ENCODE results near the gene TBKBP1.

TBKBP1 gene

DNA sequence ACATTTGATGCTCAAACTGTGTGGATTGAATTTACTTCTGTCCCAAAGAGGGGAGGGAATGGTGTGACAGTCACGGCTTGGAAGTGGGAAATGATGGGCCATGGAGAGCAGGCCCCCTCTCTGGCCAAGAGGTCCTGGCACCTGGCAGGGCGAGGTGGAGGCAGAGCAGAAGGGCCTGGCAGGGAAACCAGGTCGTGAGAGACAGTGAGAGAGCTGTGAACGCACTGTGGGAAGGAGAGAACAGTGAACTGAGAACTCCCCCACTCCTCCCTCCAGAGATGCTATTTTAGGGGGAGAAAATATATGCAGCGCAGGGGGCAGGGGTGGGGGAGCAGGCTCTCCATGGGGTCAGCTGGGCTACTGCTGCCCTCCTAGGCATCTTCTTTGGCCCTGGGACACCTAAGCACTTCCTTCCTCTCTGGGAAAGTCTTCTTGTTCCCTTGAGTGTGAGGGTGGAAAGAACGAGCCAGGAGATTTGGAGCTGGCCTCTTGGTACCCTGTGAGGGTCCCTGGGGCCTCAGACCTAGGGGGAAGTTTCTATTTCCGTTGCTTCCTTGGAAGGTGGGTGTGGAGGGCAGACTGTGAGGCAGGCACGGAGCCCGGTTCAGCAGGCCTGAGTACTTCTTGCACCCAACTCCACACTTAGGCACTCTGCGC lies 21.8 kb downstream of the TBKBP1 start:
- no peak for DNase-seq (ENCODE audit: low read depth)

GRCh38 chr17:47716375-47716774 lies 22.4 kb downstream of the TBKBP1 start:
- no peak for DNase-seq (ENCODE audit: low read depth)

GRCh38 chr17:47717261-47717697 lies 23.3 kb downstream of the TBKBP1 start:
- no peak for DNase-seq (ENCODE audit: low read depth)

DNA sequence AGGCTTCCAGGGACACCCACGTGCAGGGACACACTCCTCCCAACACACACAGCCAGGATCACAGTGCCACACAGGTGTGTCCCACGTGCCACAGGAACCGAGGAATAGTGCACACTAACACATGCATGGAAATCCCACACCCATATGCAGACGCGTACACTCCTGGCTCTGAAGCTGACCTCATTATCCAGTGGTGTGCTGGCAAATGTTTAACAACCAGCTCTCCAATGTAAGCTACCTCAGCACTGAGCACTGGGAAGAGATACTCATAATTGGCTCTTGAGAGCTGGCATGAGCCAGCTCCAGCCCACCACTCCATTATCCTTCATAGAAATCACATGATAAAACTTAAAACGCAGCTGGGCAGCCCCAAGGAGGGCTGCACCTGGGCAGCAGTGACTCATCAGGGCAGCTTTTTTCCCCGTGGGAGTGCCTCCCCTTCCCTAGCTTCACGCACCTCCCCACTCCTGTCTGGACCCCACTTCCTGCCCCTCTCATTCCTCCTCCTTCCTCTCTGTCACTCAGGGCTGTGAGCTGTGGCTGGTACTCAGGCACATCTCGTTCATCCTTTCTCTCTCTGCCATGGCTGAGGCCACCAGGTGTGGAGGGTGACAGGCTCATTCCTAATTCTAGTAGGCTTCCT lies 24.1 kb downstream of the TBKBP1 start:
- DNase-seq (ENCODE audit: low read depth) = no peak

DNA sequence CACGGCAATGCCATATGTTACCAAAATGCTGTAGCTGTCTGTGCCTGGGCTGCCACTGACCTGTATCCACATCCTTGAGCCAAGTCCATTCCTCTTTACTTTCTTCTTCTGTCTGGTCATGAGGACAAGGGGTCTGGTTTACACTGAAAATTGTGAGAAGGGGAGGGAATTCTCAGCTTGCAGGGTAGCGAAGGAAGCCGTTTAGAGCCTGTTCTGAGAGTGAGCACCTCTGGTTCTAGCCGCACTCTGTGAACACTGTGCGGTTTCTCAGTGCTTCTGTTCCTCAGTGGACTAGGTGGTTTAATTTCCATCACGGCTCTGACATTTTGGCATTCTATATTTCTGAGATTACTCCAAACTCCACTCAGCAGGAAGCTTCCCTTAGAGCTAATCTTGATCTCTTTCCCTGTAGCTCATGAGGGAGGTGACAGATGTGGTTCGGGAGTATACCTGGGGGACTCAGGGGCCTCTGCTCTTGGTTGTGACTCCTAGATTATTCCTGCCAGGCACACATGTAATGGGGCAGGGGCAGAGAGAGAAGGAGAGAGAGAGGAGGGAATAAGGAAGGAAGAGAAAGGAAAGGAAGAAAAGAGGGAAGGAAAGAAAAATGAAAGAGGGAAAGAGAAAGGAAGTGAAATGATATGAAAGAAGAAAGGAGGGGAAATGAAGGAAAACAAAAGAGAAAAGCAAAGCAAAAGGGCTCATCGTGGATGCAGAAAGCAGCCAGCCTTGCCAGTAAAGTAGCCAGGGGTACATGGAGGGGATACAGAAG lies 24.9 kb downstream of the TBKBP1 start:
- no peak for DNase-seq (ENCODE audit: low read depth)

DNA sequence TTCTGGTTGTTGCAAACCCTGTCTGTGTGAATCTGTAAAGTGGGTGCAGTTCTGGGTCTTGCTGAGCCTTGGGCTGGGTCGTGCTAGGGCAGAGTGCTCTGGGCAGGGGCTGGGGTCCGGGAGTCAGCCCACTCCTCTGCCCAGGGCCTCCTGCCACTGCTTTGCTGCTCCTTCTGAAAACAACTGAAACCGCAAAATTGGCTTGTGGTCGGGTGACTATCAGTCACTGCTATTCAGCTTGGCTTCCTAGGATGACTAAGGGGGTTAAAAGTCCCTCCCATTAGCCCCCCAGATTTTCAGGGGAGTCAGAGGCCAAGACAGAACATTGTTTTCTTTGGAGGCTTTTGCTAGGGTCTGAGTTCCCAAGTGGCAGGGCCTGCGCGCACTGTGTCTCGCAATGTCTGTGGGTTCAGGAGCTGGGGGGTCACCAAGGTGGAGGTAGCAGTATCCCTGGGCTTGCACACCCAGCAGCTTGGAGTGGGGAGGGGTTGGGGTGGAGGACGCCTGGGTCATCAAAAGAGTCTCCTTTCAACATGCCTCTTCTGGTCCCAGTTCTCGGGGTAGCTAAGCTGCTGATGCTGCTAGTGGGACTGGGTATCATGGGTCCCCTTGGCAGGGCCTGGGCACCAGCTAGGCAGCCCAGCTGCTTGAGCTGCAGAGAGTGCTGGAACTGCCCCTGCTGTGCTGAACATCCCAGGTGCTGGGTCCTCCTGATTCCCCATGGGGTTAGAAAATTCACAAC lies 25.6 kb downstream of the TBKBP1 start:
- DNase-seq (ENCODE audit: low read depth) = peak; percentile 71

GRCh38 chr17:47720196-47720595 lies 26.2 kb downstream of the TBKBP1 start:
- DNase-seq (ENCODE audit: low read depth) = no peak

DNA sequence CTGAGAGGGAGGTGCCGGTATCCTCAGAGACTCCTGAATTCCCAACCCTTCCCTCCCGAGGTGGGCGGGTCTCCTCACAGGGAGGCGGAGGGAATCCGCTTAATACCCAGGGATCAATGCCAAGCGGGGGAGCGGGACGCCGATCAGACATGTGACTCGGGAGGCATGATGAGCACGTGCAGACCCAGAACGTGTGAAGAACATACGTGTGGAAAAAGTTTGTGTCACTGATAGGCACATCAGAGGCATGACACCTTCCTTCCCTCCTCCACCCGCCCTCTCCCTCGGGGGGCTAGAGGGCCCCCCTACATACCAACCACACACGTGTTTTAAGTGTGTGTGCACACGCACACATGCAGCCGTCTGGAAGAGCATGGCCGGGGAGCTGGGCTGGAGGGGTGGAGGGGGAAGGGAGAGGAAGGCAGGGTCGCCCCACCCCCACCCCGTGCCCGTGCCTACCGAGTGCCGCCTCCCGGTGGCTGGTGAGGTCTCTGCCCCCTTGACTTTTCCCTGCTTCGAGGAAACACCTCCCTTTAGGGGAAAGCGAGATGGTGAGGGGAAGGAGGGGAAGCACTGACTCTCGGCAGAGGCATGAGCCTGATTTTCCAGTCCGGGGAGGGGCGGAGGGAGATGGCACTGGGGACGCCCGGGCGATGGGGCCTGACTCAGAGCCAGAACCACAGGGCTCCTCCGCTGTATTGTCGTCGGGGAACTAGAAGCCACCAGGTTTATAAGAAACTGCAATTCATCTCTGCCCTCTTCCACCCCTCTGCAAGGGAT lies 27.0 kb downstream of the TBKBP1 start:
- no peak for DNase-seq (ENCODE audit: low read depth)

DNA sequence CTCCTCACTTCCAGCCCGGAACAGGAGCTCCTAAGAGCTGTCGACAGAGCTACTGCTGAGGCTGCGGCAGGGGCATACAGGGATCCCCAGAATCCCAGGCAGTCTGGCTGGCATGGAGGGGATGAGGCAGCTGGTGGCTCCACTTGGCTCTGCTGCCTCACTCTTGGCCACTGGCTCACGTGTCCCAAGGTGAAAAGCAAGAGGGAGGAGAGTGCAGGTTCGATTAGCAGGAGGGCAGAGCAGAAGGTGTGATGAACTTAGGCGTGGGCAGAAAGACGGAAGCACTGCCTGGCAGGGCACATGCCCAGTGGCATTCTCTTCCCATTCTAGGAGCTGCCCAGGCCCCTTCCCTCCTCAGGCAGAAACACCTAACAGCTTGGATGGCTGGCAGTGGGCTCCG lies 27.8 kb downstream of the TBKBP1 start:
- no peak for DNase-seq (ENCODE audit: low read depth)

DNA sequence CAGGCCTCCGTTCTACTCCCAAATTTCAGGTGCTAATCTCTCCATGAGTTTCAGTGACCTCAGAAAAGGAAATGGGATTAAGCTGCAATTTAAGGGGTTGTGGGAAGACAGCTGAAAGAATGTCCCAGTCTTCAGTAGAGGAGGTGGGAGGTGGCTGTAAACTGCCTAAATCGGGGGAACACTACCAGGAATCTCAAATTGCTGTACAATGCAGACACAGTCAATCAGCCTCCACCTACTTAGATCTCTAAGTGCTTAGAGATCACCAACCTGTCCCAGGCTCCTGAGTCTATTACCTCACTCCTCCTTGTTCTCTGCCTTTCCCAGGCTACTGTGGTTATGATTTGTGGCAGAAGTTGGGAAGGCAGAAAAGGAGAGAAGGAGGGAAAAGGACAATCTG lies 30.7 kb downstream of the TBKBP1 start:
- DNase-seq (ENCODE audit: low read depth) = no peak

- no peak for DNase-seq (ENCODE audit: low read depth)
These were observed 31.6 kb downstream of the TBKBP1 start for GRCh38 chr17:47725446-47726111.

- DNase-seq (ENCODE audit: low read depth) = no peak
These were observed 33.1 kb downstream of the TBKBP1 start for GRCh38 chr17:47726796-47727703.

- DNase-seq (ENCODE audit: low read depth) = no peak
These were observed 33.7 kb downstream of the TBKBP1 start for GRCh38 chr17:47727704-47728036.

DNA sequence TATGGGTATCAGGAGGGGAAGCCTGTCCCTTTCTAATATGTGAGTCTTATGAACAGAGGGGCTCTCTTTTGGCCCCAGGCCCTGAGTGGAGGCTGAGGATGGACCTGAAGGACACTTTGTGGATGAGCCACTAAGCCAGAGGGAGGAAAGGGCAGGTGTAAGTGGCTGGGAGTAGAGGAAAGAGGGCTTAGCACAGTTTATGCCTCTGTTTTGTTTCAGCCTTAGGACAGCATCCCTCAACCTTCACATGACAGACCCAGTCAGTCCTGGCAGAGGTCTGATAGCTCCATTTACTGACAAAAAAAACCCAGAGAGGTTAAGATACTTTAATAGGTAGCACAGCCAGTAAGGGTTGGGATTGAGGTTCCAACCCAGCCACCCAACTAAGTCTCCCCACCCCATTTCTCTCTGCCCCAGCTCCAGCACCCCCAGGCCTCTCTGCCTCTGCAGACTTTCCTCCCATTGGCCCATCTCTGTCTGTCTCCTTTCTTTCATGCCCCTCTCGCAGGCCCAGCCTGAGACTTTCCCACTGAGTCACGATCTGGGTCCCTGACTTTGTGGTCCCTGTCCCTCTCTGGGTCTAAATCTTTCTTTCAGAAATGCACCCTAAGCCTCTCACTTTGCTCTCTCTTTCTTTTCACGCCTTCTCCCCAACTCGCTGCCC lies 34.4 kb downstream of the TBKBP1 start:
- no peak for DNase-seq (ENCODE audit: low read depth)

- no peak for DNase-seq (ENCODE audit: low read depth)
These were observed 35.5 kb downstream of the TBKBP1 start for GRCh38 chr17:47729476-47729875.

DNA sequence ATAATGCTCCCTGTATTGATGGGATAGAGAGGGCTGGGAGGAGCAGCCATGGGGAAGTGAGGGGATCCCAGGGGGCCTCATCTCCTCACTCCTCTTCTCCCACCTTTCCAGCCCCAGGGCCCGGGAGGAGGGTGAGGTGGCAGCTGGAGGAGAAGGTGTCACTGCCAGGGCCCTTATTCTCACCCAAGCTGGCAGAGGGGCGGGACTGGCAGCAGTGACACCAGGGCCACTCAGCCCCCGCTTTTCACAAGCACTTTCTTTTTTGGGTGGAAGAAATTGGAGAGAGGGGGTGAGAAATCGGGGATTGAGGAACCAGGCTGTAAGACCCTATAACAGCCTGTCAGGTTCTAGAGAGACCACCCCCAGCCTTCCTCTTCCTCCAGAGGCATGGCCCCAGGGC lies 36.7 kb downstream of the TBKBP1 start:
- DNase-seq (ENCODE audit: low read depth) = no peak

- no peak for DNase-seq (ENCODE audit: low read depth)
These were observed 37.4 kb downstream of the TBKBP1 start for GRCh38 chr17:47731396-47731795.

DNA sequence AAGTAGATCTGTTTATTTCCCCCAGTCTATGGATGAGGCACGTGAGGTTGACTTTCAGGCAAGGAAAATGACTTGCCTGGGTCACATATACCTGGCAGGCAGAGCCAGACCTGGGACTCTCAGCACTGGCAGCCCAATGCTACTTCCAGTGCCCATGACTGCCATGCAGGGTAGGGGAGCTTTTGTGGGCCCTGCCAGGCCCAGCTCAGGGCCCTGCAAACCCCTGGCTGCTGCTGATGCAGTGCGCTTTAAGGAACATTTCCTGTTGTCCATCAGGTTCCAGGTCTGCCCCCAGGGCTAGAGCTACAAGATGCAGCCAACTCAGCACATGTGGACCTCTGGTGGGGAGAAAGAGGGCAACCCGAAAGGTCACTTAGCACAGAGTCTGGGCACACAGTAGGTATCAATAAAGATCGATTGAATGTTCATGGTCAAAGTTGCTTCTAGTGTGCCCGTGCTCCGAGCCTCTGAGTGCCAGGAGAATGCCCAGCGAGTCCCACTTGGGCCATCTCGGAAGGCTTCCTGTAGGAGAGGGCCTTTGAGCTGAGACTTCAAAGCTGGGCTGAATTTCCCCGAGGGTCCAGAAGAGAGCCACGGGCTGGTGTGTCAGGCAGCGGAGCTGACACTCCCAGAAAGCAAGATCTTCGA lies 38.6 kb downstream of the TBKBP1 start:
- DNase-seq (ENCODE audit: low read depth) = no peak

- DNase-seq (ENCODE audit: low read depth) = no peak
These were observed 39.2 kb downstream of the TBKBP1 start, which contains the start of gene TBX21 for GRCh38 chr17:47733047-47733673. TSS of gene TBX21 (plus strand) at chr17:47733236. CDS start at chr17:47733455, 219 bp downstream.

Measured in HS-27A (cell line).